ENCODE data around the gene TRIM29. TPM values are rescaled to one million over a fixed set of nuclear protein-coding genes. Genes with fewer than 3 reads are reported as not detected.

TRIM29 gene
- total and polyA plus RNA-seq, 9 of the 15 experiments (the other 6 are each of a cell fraction or from before 2014, with no cell fraction given): 0.08 to 1.4 (median 0.42) TPM; not detected in 2

DNA sequence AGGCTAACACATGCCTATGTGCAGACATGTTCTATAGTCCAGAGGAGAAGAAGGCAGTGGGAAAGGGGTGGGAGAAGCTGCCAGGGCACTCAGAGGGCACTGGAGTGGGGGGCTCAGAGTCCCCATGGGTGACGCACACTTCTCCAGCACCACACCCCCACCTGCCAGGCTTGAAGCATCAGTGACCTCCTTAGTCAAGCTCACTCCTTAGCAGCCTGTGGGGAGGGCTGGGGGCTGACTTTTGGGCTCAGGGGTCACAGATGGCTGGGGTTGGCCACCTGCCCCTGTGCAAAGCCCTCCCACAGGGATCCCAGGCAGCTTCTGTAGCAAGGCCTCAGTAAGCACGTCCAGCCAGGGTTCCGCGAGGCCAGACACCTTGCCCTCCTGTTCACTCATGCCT, 18.8 kb downstream of the TRIM29 start (continued):
- TF ChIP-seq, protein P1, sequence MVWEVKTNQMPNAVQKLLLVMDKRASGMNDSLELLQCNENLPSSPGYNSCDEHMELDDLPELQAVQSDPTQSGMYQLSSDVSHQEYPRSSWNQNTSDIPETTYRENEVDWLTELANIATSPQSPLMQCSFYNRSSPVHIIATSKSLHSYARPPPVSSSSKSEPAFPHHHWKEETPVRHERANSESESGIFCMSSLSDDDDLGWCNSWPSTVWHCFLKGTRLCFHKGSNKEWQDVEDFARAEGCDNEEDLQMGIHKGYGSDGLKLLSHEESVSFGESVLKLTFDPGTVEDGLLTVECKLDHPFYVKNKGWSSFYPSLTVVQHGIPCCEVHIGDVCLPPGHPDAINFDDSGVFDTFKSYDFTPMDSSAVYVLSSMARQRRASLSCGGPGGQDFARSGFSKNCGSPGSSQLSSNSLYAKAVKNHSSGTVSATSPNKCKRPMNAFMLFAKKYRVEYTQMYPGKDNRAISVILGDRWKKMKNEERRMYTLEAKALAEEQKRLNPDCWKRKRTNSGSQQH (CRISPR knock-in tag; IDR thresholded peaks at IDR 0.05): no peak

DNA sequence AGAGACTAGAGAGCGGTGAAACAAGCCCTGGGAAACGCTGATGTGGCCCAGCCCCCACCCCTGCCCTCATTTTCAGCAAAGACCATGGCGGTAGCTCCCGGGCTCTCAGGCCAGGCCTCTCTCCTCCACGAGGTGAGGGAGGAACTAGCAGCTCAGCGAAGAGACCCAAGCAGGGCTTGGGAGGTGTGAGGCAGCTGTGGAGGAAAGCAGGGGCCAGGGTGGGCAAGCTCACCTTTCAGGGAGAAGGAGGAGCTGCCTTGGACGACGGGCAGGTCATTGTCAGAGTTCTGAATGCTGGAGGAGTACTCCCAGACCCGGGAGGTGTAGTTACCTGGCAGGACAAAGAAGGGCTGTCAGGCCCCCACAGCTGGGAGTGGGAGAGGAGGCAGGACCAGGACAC, 19.9 kb downstream of the TRIM29 start:
- ChIA-PET POLR2A (no interaction called here), CTCF (ENCODE audit: low intra/inter-chr PET ratio) (no interaction called here)
- Histone ChIP-seq H3K4me3 (no peak overlapping the region), H3K27ac (ENCODE audit: extremely low read depth, low read depth, low read length) (no peak overlapping the region), H3K9ac (ENCODE audit: insufficient read depth in 1 of 2, low read depth in 2 of 2, low read length in 2 of 2) (peak overlapping the region in 1 of 2 experiments; percentile 35; a peak in 1 of 4 replicates), H3K9me1 (ENCODE audit: control insufficient read depth, insufficient read depth, low read length) (no peaks in the 10 kb centered on the region), H3K4me1 (replicated peaks in 1 of 2; ENCODE audit: control insufficient read depth in 2 of 2, insufficient read depth in 2 of 2, low read length in 2 of 2) (peaks cover 3 to 5% of the 10 kb centered on the region in 2 experiments; a peak in 4 of 5 replicates), H3K79me2 (ENCODE audit: control insufficient read depth, insufficient read depth, low read length) (no peaks in the 10 kb centered on the region), H4K20me1 (replicated peaks; ENCODE audit: control insufficient read depth, insufficient read depth, low read length) (peaks cover 19% of the 10 kb centered on the region; the same call in 1 of the 2 replicates), H3K4me2 (ENCODE audit: insufficient read depth, low read length) (no peak overlapping the region), H3K27me3 (ENCODE audit: control insufficient read depth in 2 of 2, insufficient read depth in 2 of 2, low read length in 2 of 2) (peaks cover 0 to 29% of the 10 kb centered on the region in 2 experiments; a peak in 2 of 5 replicates), H2AFZ (ENCODE audit: low read depth, low read length) (no peak overlapping the region), H3K9me3 (replicated peaks; ENCODE audit: control insufficient read depth, insufficient read depth, low read depth, low read length) (no peaks in the 10 kb centered on the region), H3K36me3 (ENCODE audit: control insufficient read depth, insufficient read depth, low read length) (no peaks in the 10 kb centered on the region)
- WGBS (ENCODE audit: insufficient coverage, low coverage, missing lambda C conversion rate): 0% methylated on average over 9 of the region's 9 CpGs
- intact Hi-C loops (cut with micrococcal nuclease) (no loop called here), in situ Hi-C loops (cut with MboI) (loop anchor here (25.0 kb wide), 1 partner anchor 456 kb away; no protein-coding TSS in a partner anchor)
- no TSS peak for BruUV-seq (replicated peaks)
- FAIRE-seq (no peak), DNase-seq (ENCODE audit: extremely low read depth in 1 of 4, low spot score in 3 of 4) (no peak), ATAC-seq (no peak)
- TF ChIP-seq IFI16 (CRISPR knock-in tag; IDR thresholded peaks at IDR 0.05): no peak
- TF ChIP-seq, protein P2, sequence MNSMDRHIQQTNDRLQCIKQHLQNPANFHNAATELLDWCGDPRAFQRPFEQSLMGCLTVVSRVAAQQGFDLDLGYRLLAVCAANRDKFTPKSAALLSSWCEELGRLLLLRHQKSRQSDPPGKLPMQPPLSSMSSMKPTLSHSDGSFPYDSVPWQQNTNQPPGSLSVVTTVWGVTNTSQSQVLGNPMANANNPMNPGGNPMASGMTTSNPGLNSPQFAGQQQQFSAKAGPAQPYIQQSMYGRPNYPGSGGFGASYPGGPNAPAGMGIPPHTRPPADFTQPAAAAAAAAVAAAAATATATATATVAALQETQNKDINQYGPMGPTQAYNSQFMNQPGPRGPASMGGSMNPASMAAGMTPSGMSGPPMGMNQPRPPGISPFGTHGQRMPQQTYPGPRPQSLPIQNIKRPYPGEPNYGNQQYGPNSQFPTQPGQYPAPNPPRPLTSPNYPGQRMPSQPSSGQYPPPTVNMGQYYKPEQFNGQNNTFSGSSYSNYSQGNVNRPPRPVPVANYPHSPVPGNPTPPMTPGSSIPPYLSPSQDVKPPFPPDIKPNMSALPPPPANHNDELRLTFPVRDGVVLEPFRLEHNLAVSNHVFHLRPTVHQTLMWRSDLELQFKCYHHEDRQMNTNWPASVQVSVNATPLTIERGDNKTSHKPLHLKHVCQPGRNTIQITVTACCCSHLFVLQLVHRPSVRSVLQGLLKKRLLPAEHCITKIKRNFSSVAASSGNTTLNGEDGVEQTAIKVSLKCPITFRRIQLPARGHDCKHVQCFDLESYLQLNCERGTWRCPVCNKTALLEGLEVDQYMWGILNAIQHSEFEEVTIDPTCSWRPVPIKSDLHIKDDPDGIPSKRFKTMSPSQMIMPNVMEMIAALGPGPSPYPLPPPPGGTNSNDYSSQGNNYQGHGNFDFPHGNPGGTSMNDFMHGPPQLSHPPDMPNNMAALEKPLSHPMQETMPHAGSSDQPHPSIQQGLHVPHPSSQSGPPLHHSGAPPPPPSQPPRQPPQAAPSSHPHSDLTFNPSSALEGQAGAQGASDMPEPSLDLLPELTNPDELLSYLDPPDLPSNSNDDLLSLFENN (IDR thresholded peaks at IDR 0.05; ENCODE audit: low read depth in 2 of 2, low read length in 2 of 2): no peak
- TF ChIP-seq HIVEP1 (CRISPR knock-in tag; IDR thresholded peaks at IDR 0.05): no peak
- TF ChIP-seq, protein P3, sequence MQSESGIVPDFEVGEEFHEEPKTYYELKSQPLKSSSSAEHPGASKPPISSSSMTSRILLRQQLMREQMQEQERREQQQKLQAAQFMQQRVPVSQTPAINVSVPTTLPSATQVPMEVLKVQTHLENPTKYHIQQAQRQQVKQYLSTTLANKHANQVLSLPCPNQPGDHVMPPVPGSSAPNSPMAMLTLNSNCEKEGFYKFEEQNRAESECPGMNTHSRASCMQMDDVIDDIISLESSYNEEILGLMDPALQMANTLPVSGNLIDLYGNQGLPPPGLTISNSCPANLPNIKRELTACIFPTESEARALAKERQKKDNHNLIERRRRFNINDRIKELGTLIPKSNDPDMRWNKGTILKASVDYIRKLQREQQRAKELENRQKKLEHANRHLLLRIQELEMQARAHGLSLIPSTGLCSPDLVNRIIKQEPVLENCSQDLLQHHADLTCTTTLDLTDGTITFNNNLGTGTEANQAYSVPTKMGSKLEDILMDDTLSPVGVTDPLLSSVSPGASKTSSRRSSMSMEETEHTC (IDR thresholded peaks at IDR 0.05): no peak
- no peak for TF ChIP-seq SP1 (CRISPR knock-in tag; IDR thresholded peaks at IDR 0.05)
- no peak for TF ChIP-seq ZNF165 (CRISPR knock-in tag; IDR thresholded peaks at IDR 0.05; ENCODE audit: borderline replicate concordance)
- TF ChIP-seq, protein P4, sequence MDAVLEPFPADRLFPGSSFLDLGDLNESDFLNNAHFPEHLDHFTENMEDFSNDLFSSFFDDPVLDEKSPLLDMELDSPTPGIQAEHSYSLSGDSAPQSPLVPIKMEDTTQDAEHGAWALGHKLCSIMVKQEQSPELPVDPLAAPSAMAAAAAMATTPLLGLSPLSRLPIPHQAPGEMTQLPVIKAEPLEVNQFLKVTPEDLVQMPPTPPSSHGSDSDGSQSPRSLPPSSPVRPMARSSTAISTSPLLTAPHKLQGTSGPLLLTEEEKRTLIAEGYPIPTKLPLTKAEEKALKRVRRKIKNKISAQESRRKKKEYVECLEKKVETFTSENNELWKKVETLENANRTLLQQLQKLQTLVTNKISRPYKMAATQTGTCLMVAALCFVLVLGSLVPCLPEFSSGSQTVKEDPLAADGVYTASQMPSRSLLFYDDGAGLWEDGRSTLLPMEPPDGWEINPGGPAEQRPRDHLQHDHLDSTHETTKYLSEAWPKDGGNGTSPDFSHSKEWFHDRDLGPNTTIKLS (IDR thresholded peaks at IDR 0.05; ENCODE audit: borderline replicate concordance, low read depth): no peak
- no peak for TF ChIP-seq CHD1 (IDR thresholded peaks at IDR 0.05; ENCODE audit: low read length)
- TF ChIP-seq ZFPM2 (CRISPR knock-in tag; IDR thresholded peaks at IDR 0.05): no peak
- TF ChIP-seq, protein P5, sequence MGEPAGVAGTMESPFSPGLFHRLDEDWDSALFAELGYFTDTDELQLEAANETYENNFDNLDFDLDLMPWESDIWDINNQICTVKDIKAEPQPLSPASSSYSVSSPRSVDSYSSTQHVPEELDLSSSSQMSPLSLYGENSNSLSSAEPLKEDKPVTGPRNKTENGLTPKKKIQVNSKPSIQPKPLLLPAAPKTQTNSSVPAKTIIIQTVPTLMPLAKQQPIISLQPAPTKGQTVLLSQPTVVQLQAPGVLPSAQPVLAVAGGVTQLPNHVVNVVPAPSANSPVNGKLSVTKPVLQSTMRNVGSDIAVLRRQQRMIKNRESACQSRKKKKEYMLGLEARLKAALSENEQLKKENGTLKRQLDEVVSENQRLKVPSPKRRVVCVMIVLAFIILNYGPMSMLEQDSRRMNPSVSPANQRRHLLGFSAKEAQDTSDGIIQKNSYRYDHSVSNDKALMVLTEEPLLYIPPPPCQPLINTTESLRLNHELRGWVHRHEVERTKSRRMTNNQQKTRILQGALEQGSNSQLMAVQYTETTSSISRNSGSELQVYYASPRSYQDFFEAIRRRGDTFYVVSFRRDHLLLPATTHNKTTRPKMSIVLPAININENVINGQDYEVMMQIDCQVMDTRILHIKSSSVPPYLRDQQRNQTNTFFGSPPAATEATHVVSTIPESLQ (CRISPR knock-in tag; IDR thresholded peaks at IDR 0.05): no peak
